Mesenteric fat pad (tissue), 1 donor: ENCODE measurements around the gene CLPSL1. TPM values are rescaled to one million over a fixed set of nuclear protein-coding genes. Genes with fewer than 3 reads are reported as not detected.

Source experiments
- total RNA-seq: library from RNA; stranded (reverse); fragmentation: NEBNext Ultra II Directional; extraction: Animal tissue kit (Norgen Biotek cat#: 25700); gene quantifications from one replicate; pipeline ENCODE4 v1.2.1, GENCODE V29; 2021
- donor health status: DM: yes; HTN: yes; CAD: no.

The CLPSL1 gene
- total RNA-seq, 1 donor from 2014 or later = not detected

Other genes with a start within 250 kb of the CLPSL1 start
- gene FKBP5, start 92.1 kb upstream of the CLPSL1 start, total RNA-seq = 212 TPM
- gene ARMC12, start 44.0 kb upstream of the CLPSL1 start, total RNA-seq = 0.58 TPM
- not detected for gene CLPSL2, start 4.4 kb upstream of the CLPSL1 start, total RNA-seq
- 3.5 TPM for gene CLPS, start 16.3 kb downstream of the CLPSL1 start, total RNA-seq
- not detected for gene LHFPL5, start 24.3 kb downstream of the CLPSL1 start, total RNA-seq
- gene SRPK1, start 140.1 kb downstream of the CLPSL1 start, total RNA-seq = 32.9 TPM
- gene SLC26A8, start 243.6 kb downstream of the CLPSL1 start, total RNA-seq = 0.35 TPM
- gene MAPK14, start 246.8 kb downstream of the CLPSL1 start, total RNA-seq = 94.4 TPM